ENCODE results near the gene PTPRG.

- TF ChIP-seq CTCF (conservative IDR thresholded peaks at IDR 0.05; ENCODE audit: low read depth, low read length) (no peak), EZH2 (IDR thresholded peaks at IDR 0.05; ENCODE audit: low read length, unreplicated experiment) (no peak)
These were observed 458.5 kb downstream of the PTPRG start for GRCh38 chr3:62019906-62020305.

All from PC-3 (cell line).